ENCODE measurements around the gene TCN1. TPM values are rescaled to one million over a fixed set of nuclear protein-coding genes. Genes with fewer than 3 reads are reported as not detected.
"Not testable (repeated sequence)": the region's sequence is repeated elsewhere in the genome, so short reads cannot be mapped to it uniquely, and the experiment has no call there.

Gene TCN1
- total RNA-seq, 4 donors from 2014 or later: not detected

DNA sequence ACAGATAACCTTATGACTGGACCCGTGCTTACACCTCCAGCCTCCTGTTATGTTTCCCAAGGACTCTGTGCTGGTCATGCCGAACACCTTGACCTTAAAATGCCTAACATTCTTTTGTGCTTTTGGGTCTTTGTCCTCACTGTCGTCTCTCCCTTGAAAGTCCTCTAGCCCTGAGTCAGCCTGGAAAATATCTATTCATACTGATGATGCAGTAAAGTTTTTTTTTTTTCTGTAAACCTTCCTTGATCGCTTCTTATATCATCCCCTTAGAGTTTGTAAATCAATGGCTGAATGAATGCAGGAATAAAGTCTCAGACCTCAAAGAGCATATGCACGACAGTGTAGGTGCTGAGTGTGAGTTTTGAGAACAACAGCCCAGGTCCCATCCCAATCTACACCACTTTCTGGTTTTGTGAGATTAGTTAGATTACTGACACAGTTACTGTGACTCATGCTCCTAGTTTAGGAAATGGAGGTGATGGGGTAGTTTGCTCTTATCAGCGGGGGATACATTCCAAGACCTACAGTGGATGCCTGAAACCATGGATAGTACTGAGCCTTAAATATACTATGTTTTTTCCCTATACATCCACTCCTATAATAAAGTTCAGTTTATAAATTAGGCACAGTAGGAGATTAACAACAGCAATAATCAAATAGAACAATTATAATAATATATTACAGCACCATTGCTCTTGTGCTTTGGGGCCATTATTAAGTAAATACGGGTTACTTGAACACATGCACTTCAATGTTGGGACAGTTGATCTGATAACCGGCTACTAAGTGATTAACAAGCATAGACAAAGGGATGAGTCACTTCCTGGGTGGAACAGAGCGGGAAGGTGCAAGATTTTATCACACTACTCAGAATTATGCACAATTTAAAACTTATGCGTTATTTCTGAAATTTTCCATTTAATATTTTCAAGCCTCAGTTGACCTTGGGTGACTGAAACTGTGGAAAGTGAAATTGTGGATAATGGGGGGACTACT is 8.6 kb downstream of the TCN1 start:
- H3K27ac ChIP-seq: no peak overlapping the region
- H3K4me3 ChIP-seq: no peak overlapping the region
- peak in 1 of 3 donors; percentile 54 for DNase-seq
- no peaks in the 10 kb centered on the region for H3K27me3 ChIP-seq
- no peak for TF ChIP-seq POLR2A (IDR thresholded peaks at IDR 0.05)
- TF ChIP-seq, protein P1, sequence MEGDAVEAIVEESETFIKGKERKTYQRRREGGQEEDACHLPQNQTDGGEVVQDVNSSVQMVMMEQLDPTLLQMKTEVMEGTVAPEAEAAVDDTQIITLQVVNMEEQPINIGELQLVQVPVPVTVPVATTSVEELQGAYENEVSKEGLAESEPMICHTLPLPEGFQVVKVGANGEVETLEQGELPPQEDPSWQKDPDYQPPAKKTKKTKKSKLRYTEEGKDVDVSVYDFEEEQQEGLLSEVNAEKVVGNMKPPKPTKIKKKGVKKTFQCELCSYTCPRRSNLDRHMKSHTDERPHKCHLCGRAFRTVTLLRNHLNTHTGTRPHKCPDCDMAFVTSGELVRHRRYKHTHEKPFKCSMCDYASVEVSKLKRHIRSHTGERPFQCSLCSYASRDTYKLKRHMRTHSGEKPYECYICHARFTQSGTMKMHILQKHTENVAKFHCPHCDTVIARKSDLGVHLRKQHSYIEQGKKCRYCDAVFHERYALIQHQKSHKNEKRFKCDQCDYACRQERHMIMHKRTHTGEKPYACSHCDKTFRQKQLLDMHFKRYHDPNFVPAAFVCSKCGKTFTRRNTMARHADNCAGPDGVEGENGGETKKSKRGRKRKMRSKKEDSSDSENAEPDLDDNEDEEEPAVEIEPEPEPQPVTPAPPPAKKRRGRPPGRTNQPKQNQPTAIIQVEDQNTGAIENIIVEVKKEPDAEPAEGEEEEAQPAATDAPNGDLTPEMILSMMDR (IDR thresholded peaks at IDR 0.05): no peak
- H3K36me3 ChIP-seq: no peaks in the 10 kb centered on the region
- no peaks in the 10 kb centered on the region for H3K4me1 ChIP-seq
- no peaks in the 10 kb centered on the region for H3K9me3 ChIP-seq

DNA sequence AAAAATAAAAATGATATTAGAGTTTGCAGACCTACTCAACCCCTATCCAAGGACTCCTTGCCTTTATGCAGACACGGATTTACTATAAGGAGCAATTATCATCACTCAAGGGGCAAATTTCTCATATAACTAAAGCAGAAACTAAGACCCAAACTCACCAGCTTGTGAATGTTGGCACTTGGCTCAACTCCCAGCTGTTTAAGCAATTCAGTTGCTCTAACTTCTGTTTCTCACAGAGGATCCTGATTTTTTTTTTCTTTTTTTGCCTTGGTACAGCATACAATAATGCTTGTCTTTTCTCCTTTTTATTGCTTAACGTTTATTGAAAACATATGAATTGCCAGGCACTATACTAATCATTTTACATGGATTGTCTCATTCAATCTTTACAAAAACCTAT is 11.4 kb downstream of the TCN1 start:
- Histone ChIP-seq H3K9me3 (no peaks in the 10 kb centered on the region), H3K4me3 (no peak overlapping the region), H3K27me3 (no peaks in the 10 kb centered on the region), H3K27ac (no peak overlapping the region), H3K4me1 (no peaks in the 10 kb centered on the region), H3K36me3 (no peaks in the 10 kb centered on the region)
- TF ChIP-seq, protein P1 (IDR thresholded peaks at IDR 0.05): no peak
- no peak for TF ChIP-seq POLR2A (IDR thresholded peaks at IDR 0.05)
- DNase-seq: no peak

DNA sequence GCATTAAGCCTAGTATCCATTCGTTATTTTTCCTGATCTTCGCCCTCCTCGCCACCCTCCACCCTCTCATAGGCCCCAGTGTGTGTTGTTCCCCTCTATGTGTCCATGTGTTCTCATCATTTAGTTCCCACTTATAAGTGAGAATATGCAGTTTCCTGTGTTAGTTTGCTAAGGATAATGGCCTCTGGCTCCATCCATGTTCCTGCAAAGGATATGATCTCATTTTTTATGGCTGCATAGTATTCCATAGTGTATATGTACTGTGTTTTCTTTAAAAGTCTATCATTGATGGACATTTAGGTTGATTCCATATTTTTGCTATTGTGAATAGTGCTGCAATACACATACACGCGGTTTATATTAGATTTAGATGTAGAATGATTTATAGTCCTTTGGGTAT is 14.9 kb downstream of the TCN1 start:
- H3K36me3 ChIP-seq, DNase-seq, H3K4me3 ChIP-seq, H3K4me1 ChIP-seq, H3K27ac ChIP-seq, H3K27me3 ChIP-seq, H3K9me3 ChIP-seq: not testable (repeated sequence)

- H3K4me1 ChIP-seq, H3K27me3 ChIP-seq, H3K36me3 ChIP-seq, H3K4me3 ChIP-seq, H3K9me3 ChIP-seq, DNase-seq: not testable (repeated sequence)
- H3K27ac ChIP-seq: peak overlapping the region in 2 of 4 donors; percentile 73 to 75
Measured at GRCh38 chr11:59849551-59849950, 16.7 kb downstream of the TCN1 start.

- no peak for TF ChIP-seq POLR2A (IDR thresholded peaks at IDR 0.05)
- TF ChIP-seq, protein P1 (IDR thresholded peaks at IDR 0.05): no peak
- peaks cover 0 to 6% (median 0%) of the 10 kb centered on the region in 4 donors for H3K4me1 ChIP-seq
- H3K36me3 ChIP-seq: no peaks in the 10 kb centered on the region
- no peaks in the 10 kb centered on the region for H3K9me3 ChIP-seq
- peak overlapping the region in 2 of 4 donors; percentile 73 to 75 for H3K27ac ChIP-seq
- no peaks in the 10 kb centered on the region for H3K27me3 ChIP-seq
- DNase-seq: peak in 1 of 3 donors; percentile 76
- no peak overlapping the region for H3K4me3 ChIP-seq
Measured at GRCh38 chr11:59849129-59849528, 17.2 kb downstream of the TCN1 start.

- H3K4me3 ChIP-seq, DNase-seq, H3K9me3 ChIP-seq, H3K27me3 ChIP-seq, H3K36me3 ChIP-seq, H3K4me1 ChIP-seq: not testable (repeated sequence)
- H3K27ac ChIP-seq: peak overlapping the region in 3 of 4 donors; percentile 14 to 75 (median 27)
Measured at GRCh38 chr11:59848439-59848838, 17.8 kb downstream of the TCN1 start.

GRCh38 chr11:59847626-59848025 is 18.7 kb downstream of the TCN1 start:
- Histone ChIP-seq H3K27me3 (no peaks in the 10 kb centered on the region), H3K9me3 (no peaks in the 10 kb centered on the region), H3K36me3 (no peaks in the 10 kb centered on the region), H3K4me1 (peaks cover 0 to 6% (median 0%) of the 10 kb centered on the region in 4 donors), H3K27ac (no peak overlapping the region), H3K4me3 (no peak overlapping the region)
- DNase-seq: no peak
- no peak for TF ChIP-seq POLR2A (IDR thresholded peaks at IDR 0.05)
- TF ChIP-seq, protein P1 (IDR thresholded peaks at IDR 0.05): no peak

Data from Peyer's patch (tissue), 4 donors.